Chondrocyte (in vitro differentiated cells): ENCODE results near the gene CHST1. TPM values are rescaled to one million over a fixed set of nuclear protein-coding genes. Genes with fewer than 3 reads are reported as not detected.

ENCODE experiments used
- DNase-seq: peaks from one replicate; pipeline ENCODE4 v3.0.0; 2021; ENCODE audit warnings: mixed read lengths, low spot score
- H3K27ac Mint-ChIP-seq: one replicate; pipeline ENCODE4 v1.8.0; 2021; ENCODE audit warnings: mild to moderate bottlenecking, moderate library complexity, mixed read lengths; ENCODE audit not compliant: unreplicated experiment
- H3K27me3 Mint-ChIP-seq: 2 replicates; pipeline ENCODE4 v1.8.0; 2021; ENCODE audit warnings: low read depth, mixed read lengths
- H3K36me3 Mint-ChIP-seq: 2 replicates; pipeline ENCODE4 v1.8.0; 2021; ENCODE audit warnings: low read depth, mixed read lengths
- H3K4me1 Mint-ChIP-seq: 2 replicates; pipeline ENCODE4 v1.8.0; 2021; ENCODE audit warnings: low read depth, mild to moderate bottlenecking, mixed read lengths
- H3K4me3 Mint-ChIP-seq: one replicate; pipeline ENCODE4 v1.8.0; 2021; ENCODE audit warnings: mild to moderate bottlenecking, moderate library complexity, mixed read lengths; ENCODE audit not compliant: unreplicated experiment
- H3K9me3 Mint-ChIP-seq: 2 replicates; pipeline ENCODE4 v1.8.0; 2021; ENCODE audit warnings: low read depth, mixed read lengths
- CTCF ChIP-seq: fragments of 200-600 bp; sonication (generic); IDR thresholded peaks from 2 replicates; pipeline ENCODE4 v1.5.0; 2021; ENCODE audit warnings: antibody characterized with exemption, mild to moderate bottlenecking, moderate library complexity
- total RNA-seq: library from RNA; stranded (reverse); gene quantifications from 3 replicates; pipeline ENCODE4 v1.2.1, GENCODE V29; 2021

The CHST1 gene
- total RNA-seq, 1 donor from 2014 or later, result 13.6 TPM

DNA sequence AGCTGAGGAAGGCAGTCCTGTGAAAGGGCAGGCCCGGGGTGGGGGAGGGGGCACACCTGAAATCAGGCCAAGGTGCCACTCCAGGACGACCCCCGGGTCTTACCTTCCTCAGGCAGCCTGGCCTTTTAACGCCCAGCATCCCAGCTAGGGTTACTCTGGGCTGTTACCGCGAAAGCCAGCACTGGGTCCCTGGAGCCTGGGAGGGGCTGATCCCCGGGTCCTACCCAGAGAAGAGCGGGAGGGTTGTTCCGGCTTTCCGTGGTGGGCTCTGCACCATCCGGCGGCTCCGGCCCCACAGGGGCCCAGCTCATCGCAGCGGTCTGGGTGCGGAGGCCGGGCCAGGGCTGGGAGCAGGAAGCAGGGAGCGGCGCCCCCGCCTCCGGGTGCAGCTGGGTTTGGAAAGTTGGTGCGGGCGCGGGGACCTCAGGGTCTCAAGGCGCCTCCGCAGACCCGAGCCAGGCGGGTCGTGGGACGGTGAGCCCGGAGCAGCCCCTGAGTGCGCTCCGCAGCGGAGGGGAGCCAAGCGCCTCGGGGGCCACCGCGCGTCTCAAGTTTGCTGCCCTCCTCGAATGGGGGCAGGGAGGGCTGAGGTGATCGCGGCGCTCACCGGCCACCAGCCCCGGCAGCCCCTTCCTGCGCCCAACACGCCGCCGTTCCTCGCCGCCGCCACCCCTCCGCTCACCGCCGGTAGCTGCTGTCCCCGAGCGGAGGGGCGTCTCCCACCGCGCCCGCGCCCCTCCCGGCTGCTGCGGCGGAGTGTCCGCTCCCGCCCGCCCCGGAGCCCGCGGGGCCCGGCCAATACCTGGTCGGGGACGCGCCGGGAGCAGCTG lies 831 bp downstream of the CHST1 start:
- peak; percentile 87 for DNase-seq
- H3K27ac Mint-ChIP-seq, result no peak overlapping the region
- peaks cover 34% of the 10 kb centered on the region for H3K4me1 Mint-ChIP-seq
- H3K36me3 Mint-ChIP-seq, result no peaks in the 10 kb centered on the region
- TF ChIP-seq CTCF, result no peak
- peaks cover 9% of the 10 kb centered on the region for H3K27me3 Mint-ChIP-seq
- H3K9me3 Mint-ChIP-seq, result no peaks in the 10 kb centered on the region
- H3K4me3 Mint-ChIP-seq, result peak overlapping the region; percentile 65

- H3K4me1 Mint-ChIP-seq, result peaks cover 41% of the 10 kb centered on the region
- H3K4me3 Mint-ChIP-seq, result peak overlapping the region; percentile 65
- peak; percentile 82 for DNase-seq
- H3K27me3 Mint-ChIP-seq, result peaks cover 5% of the 10 kb centered on the region
- no peaks in the 10 kb centered on the region for H3K36me3 Mint-ChIP-seq
- H3K9me3 Mint-ChIP-seq, result no peaks in the 10 kb centered on the region
- H3K27ac Mint-ChIP-seq, result peak overlapping the region; percentile 67
- TF ChIP-seq CTCF, result no peak
Observed at GRCh38 chr11:45663486-45664375, 1.7 kb downstream of the CHST1 start.

GRCh38 chr11:45662665-45663485 lies 2.5 kb downstream of the CHST1 start:
- H3K9me3 Mint-ChIP-seq, result no peaks in the 10 kb centered on the region
- peaks cover 4% of the 10 kb centered on the region for H3K27me3 Mint-ChIP-seq
- TF ChIP-seq CTCF, result no peak
- DNase-seq, result peak; percentile 75
- H3K4me1 Mint-ChIP-seq, result peaks cover 50% of the 10 kb centered on the region
- no peaks in the 10 kb centered on the region for H3K36me3 Mint-ChIP-seq
- H3K27ac Mint-ChIP-seq, result peak overlapping the region; percentile 67
- peak overlapping the region; percentile 65 for H3K4me3 Mint-ChIP-seq

DNA sequence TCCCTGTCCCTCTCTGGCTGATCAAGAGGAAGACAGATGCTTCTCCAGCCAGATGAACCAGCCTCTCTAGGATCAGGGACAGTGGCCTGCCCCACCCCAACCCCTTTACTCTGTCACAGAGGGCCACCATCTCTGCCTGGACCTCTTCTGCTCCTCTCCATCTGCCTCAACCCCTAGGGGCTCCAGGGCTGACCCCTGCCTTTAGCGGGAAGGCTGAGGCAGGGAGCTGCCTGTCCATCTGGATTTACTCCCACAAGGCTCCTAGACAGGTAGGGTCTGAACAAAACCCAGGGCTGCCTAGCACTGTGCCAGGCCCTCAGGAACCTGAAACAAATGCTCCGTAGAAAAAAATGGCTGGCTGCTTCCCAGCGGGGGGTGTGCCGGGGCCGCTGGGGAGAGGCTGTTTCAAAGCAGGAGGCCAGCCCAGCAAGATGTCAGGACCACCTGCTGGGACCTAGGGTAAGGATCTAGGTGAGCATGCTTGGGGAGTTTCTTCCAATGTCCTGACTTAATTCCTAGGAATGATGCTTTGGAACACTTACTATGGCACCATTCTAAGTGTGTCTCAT lies 3.2 kb downstream of the CHST1 start:
- Mint-ChIP-seq H3K4me1 (peaks cover 43% of the 10 kb centered on the region), H3K27me3 (peaks cover 1% of the 10 kb centered on the region), H3K36me3 (no peaks in the 10 kb centered on the region), H3K27ac (peak overlapping the region; percentile 67), H3K4me3 (peak overlapping the region; percentile 65), H3K9me3 (no peaks in the 10 kb centered on the region)
- TF ChIP-seq CTCF, result no peak
- peak; percentile 44 for DNase-seq
